ENCODE results near the gene CRYGC. TPM values are rescaled to one million over a fixed set of nuclear protein-coding genes. Genes with fewer than 3 reads are reported as not detected.

CRYGC gene
- total and polyA plus RNA-seq, 2 of the 13 experiments (the other 11 are each of a cell fraction or from before 2014, with no cell fraction given) = 0.20 to 0.27 TPM

- TF ChIP-seq ZNF318 (CRISPR knock-in tag; IDR thresholded peaks at IDR 0.05) = no peak
- TF ChIP-seq THAP11 (CRISPR knock-in tag; IDR thresholded peaks at IDR 0.05) = no peak
- TF ChIP-seq NR2F6 (IDR thresholded peaks at IDR 0.05) = no peak
- no peak for TF ChIP-seq NR2F6 (CRISPR knock-in tag; IDR thresholded peaks at IDR 0.05)
- no peak for TF ChIP-seq POGK (CRISPR knock-in tag; conservative IDR thresholded peaks at IDR 0.05)
- no peak for TF ChIP-seq ZMYM3 (CRISPR knock-in tag; IDR thresholded peaks at IDR 0.05)
- no peak for TF ChIP-seq ZSCAN20 (CRISPR knock-in tag; IDR thresholded peaks at IDR 0.05; ENCODE audit: borderline replicate concordance)
- no peak for TF ChIP-seq TFAP4 (IDR thresholded peaks at IDR 0.05; ENCODE audit: borderline replicate concordance, low read depth)
- TF ChIP-seq, protein P1, sequence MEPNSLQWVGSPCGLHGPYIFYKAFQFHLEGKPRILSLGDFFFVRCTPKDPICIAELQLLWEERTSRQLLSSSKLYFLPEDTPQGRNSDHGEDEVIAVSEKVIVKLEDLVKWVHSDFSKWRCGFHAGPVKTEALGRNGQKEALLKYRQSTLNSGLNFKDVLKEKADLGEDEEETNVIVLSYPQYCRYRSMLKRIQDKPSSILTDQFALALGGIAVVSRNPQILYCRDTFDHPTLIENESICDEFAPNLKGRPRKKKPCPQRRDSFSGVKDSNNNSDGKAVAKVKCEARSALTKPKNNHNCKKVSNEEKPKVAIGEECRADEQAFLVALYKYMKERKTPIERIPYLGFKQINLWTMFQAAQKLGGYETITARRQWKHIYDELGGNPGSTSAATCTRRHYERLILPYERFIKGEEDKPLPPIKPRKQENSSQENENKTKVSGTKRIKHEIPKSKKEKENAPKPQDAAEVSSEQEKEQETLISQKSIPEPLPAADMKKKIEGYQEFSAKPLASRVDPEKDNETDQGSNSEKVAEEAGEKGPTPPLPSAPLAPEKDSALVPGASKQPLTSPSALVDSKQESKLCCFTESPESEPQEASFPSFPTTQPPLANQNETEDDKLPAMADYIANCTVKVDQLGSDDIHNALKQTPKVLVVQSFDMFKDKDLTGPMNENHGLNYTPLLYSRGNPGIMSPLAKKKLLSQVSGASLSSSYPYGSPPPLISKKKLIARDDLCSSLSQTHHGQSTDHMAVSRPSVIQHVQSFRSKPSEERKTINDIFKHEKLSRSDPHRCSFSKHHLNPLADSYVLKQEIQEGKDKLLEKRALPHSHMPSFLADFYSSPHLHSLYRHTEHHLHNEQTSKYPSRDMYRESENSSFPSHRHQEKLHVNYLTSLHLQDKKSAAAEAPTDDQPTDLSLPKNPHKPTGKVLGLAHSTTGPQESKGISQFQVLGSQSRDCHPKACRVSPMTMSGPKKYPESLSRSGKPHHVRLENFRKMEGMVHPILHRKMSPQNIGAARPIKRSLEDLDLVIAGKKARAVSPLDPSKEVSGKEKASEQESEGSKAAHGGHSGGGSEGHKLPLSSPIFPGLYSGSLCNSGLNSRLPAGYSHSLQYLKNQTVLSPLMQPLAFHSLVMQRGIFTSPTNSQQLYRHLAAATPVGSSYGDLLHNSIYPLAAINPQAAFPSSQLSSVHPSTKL (CRISPR knock-in tag; IDR thresholded peaks at IDR 0.05) = no peak
- no peak for TF ChIP-seq MIXL1 (CRISPR knock-in tag; IDR thresholded peaks at IDR 0.05)
- TF ChIP-seq TFDP2 (CRISPR knock-in tag; IDR thresholded peaks at IDR 0.05) = no peak
- no peak for TF ChIP-seq HMG20A (CRISPR knock-in tag; IDR thresholded peaks at IDR 0.05; ENCODE audit: borderline replicate concordance)
Observed at GRCh38 chr2:208163489-208163888, 33.9 kb upstream of the CRYGC start, which contains the start of gene CRYGA (continued).

Measured in HepG2 (cell line).